ENCODE results near the gene EPN3.

EPN3 gene

DNA sequence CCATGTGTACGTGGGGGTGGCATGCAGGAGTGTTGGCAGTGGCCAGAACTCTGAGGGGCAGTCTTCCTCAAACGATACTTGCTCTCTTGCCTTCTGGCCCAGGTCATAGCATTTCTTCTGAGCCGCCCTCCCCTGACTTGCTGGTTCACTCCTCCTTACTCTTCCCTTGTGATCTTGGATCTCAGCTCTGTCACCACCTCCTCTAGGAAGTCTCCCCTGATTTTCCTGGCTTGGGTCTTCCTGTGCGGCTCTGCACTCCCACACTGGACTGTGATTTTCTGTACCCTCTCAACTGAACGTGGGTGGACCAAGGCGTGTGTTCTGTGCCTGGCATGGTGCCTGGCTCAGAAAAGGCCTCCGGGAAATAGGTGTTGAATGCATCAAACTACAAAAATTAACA is 2.9 kb downstream of the EPN3 start:
- DNase-seq = no peak

GRCh38 chr17:50536683-50537646 is 4.4 kb downstream of the EPN3 start:
- no peak for DNase-seq

DNA sequence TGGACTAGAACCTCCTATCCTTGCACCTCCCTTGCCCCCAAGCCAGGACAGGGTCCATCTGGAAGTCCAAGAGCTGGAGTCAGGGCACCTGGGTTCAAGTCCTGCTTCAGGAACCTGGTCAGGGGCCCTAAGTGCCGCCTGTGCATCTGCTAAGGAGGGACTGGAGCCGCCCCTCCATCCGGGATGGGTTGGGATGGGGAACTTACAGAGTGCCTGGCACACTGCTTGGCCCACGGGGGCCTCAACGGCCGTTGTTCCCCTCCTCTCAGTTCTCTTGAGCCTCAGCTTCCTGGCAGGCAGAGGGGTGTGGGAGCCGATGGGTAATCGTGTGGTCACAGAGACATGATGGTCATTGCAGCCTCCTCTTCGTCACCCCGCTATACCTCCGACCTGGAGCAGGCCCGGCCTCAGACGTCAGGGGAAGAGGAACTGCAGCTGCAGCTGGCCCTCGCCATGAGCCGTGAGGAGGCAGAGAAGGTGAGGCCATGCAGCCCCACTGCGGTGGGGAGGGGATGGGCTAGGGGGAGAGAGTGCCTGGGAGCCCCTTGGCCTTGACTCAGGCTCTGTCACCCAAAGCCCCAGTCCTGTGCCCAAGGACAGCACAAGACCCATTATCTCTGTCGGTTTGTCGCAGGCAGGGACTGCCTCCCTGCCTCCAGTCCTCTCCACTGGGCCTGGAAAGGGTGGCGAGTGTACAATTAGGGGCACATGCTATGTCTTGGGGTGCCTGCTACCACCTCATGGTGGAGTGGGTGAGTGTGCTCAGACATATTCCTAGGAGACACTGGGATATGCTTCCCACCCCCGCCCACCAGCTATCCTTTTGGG is 5.4 kb downstream of the EPN3 start:
- no peak for DNase-seq

DNA sequence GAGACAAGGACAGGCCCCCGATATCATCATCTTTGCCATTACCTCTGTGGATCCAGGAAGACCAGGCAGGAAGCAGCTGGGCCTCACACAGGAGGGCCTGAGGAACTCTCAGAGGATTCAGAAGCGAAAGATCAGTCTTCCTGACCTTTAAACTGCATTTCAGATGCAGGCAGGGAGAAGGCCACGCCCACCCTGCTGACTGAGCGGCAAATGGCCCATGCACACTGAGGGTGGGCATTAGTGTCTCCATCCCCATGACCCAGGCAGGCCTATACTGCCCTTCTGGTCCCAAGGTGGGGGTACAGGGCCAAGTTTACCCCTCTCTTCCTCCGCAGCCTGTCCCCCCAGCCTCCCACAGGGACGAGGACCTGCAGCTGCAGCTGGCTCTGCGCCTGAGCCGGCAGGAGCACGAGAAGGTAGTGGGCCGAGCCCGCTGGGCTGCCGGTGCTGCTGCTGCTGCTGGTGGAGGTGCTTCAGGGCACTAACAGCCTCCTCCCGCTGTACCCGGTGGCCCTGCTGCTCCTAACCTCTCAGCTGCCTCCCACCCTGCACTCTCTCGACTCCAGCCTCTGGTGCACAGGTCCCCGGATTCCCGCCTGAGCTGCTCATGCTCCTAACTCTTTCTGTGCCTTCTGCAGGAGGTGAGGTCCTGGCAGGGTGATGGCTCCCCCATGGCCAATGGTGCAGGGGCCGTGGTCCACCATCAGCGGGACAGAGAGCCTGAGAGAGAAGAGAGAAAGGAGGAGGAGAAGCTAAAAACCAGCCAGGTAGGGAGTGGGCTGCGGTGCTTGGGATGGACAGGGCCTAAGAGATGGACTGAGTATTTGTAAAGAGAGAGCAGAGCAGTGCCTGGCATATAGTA is 6.2 kb downstream of the EPN3 start:
- DNase-seq = no peak

GRCh38 chr17:50539762-50540559 is 7.4 kb downstream of the EPN3 start:
- no peak for DNase-seq

DNA sequence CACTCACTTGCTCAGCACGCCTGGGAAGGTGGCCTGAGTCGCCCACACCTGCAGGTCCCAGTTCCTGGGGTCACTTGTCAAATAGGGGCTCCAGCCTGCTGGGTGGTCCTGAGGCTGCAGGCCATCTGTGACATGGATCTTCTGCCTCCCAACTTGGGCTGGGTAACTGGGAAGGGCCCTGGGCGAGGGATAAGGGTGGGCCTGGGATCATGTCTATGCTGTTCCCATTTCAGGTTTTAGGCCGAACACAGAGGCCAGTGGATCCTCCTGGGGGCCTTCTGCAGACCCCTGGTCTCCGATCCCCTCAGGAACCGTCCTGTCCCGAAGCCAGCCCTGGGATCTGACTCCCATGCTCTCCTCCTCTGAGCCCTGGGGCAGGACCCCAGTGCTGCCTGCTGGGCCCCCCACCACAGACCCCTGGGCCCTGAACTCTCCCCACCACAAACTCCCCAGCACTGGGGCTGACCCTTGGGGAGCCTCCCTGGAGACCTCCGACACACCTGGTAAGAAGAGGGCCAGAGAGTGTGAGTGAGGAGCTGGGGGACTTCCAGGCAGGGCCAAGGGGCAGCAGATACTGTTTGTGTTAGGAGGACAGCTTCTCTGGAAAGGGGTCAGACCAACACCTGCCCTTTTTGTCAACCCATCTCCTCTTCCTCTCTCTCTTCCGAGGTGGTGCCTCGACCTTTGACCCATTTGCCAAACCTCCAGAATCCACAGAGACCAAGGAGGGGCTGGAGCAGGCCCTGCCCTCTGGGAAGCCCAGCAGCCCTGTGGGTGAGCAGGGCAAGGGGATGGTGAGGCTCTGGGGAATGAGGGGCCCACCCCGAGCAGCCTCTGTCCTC is 8.2 kb downstream of the EPN3 start:
- DNase-seq = no peak

DNA sequence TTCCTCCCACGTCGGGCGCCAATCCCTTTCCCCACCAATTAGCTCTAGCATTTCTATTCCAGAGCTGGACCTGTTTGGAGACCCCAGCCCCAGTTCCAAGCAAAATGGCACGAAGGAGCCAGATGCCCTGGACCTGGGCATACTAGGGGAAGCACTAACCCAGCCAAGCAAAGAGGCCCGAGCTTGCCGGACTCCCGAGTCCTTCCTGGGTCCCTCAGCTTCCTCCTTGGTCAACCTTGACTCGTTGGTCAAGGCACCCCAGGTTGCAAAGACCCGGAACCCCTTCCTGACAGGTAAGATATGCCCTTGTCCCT is 8.8 kb downstream of the EPN3 start:
- DNase-seq = no peak

DNA sequence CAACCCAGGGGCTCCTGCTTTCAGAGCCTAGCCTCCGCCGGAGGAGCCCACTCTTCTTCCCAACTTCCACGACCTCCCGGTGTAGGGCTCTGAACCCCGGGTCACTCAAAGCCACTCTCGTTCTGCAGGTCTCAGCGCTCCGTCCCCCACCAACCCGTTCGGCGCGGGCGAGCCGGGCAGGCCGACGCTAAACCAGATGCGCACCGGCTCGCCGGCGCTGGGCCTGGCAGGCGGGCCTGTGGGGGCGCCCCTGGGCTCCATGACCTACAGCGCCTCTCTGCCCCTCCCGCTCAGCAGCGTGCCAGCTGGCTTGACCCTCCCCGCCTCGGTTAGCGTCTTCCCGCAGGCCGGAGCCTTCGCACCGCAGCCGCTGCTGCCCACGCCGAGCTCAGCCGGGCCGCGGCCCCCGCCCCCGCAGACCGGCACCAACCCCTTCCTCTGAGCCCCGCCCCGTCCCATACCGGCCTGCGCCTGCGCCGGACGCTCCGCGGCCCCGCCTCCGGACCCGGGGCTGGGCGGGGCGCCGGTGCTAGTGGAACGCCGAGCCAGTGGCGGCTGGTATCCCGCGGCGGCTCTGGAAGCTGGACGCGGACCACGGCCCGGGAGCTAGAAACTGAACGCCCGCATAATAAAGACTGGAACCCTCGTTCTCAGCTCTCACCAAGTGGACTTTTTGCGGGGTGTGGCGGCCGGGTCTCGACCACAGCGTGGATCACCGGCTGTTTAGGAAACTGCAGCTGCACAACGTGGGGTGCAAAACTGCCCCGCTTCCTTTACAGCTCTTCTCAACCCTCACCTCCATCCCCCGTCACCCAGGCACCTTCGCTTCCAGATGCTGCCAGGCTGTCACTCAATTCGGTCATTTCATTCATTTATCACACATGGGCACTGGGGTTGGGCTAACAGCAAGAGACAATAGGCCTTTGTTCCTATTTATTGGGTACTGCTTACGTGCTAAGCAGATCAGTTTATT is 9.5 kb downstream of the EPN3 start:
- DNase-seq = peak; percentile 87 to 96 (median 92)

GRCh38 chr17:50542795-50543774 is 10.6 kb downstream of the EPN3 start:
- DNase-seq = no peak

GRCh38 chr17:50544516-50544915 is 12.0 kb downstream of the EPN3 start:
- peak; percentile 39 to 65 (median 62) for DNase-seq

GRCh38 chr17:50545311-50545710 is 12.8 kb downstream of the EPN3 start:
- no peak for DNase-seq

DNA sequence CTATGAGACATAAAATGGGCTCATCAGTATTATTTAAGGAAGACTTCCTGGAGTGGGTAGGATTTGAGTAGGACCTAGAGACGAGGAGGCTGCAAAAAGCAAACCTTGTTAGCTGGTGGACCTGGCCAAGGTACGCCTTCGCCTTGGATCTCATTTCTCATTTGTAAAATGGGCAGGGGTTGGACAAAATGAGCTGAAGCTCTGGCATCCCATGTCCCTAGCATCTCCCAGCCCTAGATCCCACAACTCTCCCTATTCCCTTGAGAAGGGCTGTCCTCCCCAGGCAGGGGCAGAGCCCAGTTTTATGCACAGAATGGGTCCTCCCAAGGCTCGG is 14.1 kb downstream of the EPN3 start:
- DNase-seq = no peak

GRCh38 chr17:50547035-50547735 is 14.7 kb downstream of the EPN3 start, which contains the start of gene SPATA20:
Gene SPATA20 (plus strand): TSS chr17:50547174. CDS start chr17:50547209, 35 bp downstream.
- peak; percentile 97 to 98 (median 97) for DNase-seq

GRCh38 chr17:50547736-50548083 is 15.2 kb downstream of the EPN3 start:
- no peak for DNase-seq

DNA sequence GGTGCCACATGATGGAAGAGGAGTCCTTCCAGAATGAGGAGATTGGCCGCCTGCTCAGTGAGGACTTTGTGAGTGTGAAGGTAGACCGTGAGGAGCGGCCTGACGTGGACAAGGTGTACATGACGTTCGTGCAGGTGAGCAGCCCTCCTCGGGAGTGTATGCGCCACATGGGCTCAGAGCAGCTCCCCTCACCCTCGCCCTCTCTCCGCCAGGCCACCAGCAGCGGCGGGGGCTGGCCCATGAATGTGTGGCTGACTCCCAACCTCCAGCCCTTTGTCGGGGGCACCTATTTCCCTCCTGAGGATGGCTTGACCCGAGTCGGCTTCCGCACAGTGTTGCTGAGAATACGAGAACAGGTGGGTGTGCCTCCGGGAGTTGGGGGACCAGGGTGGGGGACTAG is 16.3 kb downstream of the EPN3 start:
- no peak for DNase-seq

DNA sequence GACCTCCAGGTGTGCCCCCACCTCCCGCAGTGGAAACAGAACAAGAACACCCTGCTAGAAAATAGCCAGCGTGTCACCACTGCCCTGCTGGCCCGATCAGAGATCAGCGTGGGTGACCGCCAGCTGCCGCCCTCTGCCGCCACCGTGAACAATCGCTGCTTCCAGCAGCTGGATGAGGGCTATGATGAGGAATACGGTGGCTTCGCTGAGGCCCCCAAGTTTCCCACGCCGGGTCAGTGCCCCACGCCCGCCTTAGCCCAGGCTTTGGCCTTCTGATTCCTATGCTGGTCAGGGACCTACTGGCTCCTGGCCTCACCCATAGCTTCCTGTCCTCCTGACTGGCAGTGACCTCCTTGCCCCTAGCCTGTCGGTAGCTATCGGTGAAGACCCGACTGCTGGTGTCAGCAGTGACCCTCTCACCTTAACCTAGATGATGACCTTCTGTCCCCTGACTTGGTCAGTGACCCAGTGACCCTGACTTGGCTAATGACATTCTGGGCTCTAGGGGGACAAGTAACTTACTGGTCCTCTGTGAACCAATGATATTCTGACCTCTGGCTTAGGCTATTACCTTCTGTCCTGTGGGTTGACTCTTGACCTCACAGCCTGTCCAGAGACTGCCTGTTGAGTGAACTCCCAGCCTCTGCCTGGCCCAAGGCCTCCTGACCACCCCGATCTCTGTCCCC is 16.9 kb downstream of the EPN3 start:
- no peak for DNase-seq

- DNase-seq = no peak
Measured at GRCh38 chr17:50549969-50550368, 17.4 kb downstream of the EPN3 start.
